DOHH2 (cell line): ENCODE measurements around the gene FBN1.

Experiments used
- H3F3A ChIP-seq: fragments of 200-600 bp; sonication (generic), shearing (Covaris generic); 2 replicates; pipeline ENCODE4 v1.6.0; 2016; ENCODE audit warnings: antibody characterized with exemption, mild to moderate bottlenecking; ENCODE audit not compliant: control insufficient read depth, insufficient read depth
- H3K27ac ChIP-seq: fragments of 200-600 bp; sonication (generic); 2 replicates; pipeline ENCODE4 v1.5.1; 2014; ENCODE audit warnings: low read depth, mild to moderate bottlenecking, low read length, moderate library complexity
- H3K27me3 ChIP-seq: fragments of 200-600 bp; sonication (generic); 2 replicates; pipeline ENCODE4 v1.6.1; 2014; ENCODE audit warnings: mild to moderate bottlenecking, low read length, mixed read lengths; ENCODE audit not compliant: control insufficient read depth
- H3K36me3 ChIP-seq: fragments of 200-600 bp; sonication (generic); 2 replicates; pipeline ENCODE4 v1.6.1; 2014; ENCODE audit warnings: mild to moderate bottlenecking, low read length, moderate library complexity, mixed read lengths; ENCODE audit not compliant: control insufficient read depth
- H3K4me1 ChIP-seq: fragments of 200-600 bp; sonication (generic); 2 replicates; pipeline ENCODE4 v1.6.1; 2014; ENCODE audit warnings: mild to moderate bottlenecking, low read length, mixed read lengths; ENCODE audit not compliant: control insufficient read depth
- H3K4me2 ChIP-seq: fragments of 200-600 bp; sonication (generic); 2 replicates; pipeline ENCODE4 v1.6.0; 2014; ENCODE audit warnings: mild to moderate bottlenecking, low read length, moderate library complexity
- H3K4me3 ChIP-seq: fragments of 200-600 bp; sonication (generic); 2 replicates; pipeline ENCODE4 v1.5.1; 2014; ENCODE audit warnings: mild to moderate bottlenecking, low read length, mixed read lengths
- H3K79me2 ChIP-seq: fragments of 200-600 bp; sonication (generic); 2 replicates; pipeline ENCODE4 v1.6.1; 2014; ENCODE audit warnings: mild to moderate bottlenecking, low read length, mixed read lengths; ENCODE audit not compliant: control insufficient read depth
- H3K9me2 ChIP-seq: fragments of 200-600 bp; sonication (generic); replicated peaks from 2 replicates; pipeline ENCODE4 v1.6.1; 2014; ENCODE audit warnings: mild to moderate bottlenecking, low read length, mixed read lengths; ENCODE audit not compliant: control insufficient read depth
- H3K9me3 ChIP-seq: fragments of 200-600 bp; sonication (generic); 2 replicates; pipeline ENCODE4 v1.6.1; 2014; ENCODE audit warnings: antibody characterized with exemption, low read length, mixed read lengths; ENCODE audit not compliant: control insufficient read depth, insufficient read depth
- H4K20me1 ChIP-seq: fragments of 200-600 bp; sonication (generic); 2 replicates; pipeline ENCODE4 v1.6.0; 2014; ENCODE audit warnings: low read depth, mild to moderate bottlenecking, antibody characterized with exemption, low read length, moderate library complexity; ENCODE audit not compliant: control insufficient read depth, insufficient read depth
- CTCF ChIP-seq: fragments of 200-600 bp; sonication (generic); IDR thresholded peaks from one replicate; pipeline ENCODE4 v1.5.1; 2014; ENCODE audit warnings: antibody characterized with exemption, mild to moderate bottlenecking, low read depth, low read length; ENCODE audit not compliant: poor library complexity, severe bottlenecking
- EZH2phosphoT487 ChIP-seq: fragments of 200-600 bp; sonication (generic); IDR thresholded peaks from 2 replicates; pipeline ENCODE4 v1.6.1; 2017; ENCODE audit warnings: borderline replicate concordance, mild to moderate bottlenecking, antibody characterized with exemption, low read length, moderate library complexity, mixed read lengths

FBN1 gene

GRCh38 chr15:48481802-48482201, 163.7 kb downstream of the FBN1 start:
- H3K9me2 ChIP-seq, result no peaks in the 10 kb centered on the region
- no peak overlapping the region for H3K4me2 ChIP-seq
- no peak overlapping the region for H3K27ac ChIP-seq
- H3F3A ChIP-seq, result no peaks in the 10 kb centered on the region
- no peak overlapping the region for H3K4me3 ChIP-seq
- no peaks in the 10 kb centered on the region for H3K36me3 ChIP-seq
- H3K9me3 ChIP-seq, result no peaks in the 10 kb centered on the region
- TF ChIP-seq CTCF, result no peak
- no peak for TF ChIP-seq EZH2phosphoT487
- no peaks in the 10 kb centered on the region for H3K79me2 ChIP-seq
- H3K4me1 ChIP-seq, result no peaks in the 10 kb centered on the region
- peaks cover 10% of the 10 kb centered on the region for H3K27me3 ChIP-seq
- H4K20me1 ChIP-seq, result no peaks in the 10 kb centered on the region

- Histone ChIP-seq H3K79me2 (no peaks in the 10 kb centered on the region), H3K27ac (no peak overlapping the region), H3K4me2 (no peak overlapping the region), H3K27me3 (peaks cover 10% of the 10 kb centered on the region), H3F3A (no peaks in the 10 kb centered on the region), H4K20me1 (no peaks in the 10 kb centered on the region), H3K4me3 (no peak overlapping the region), H3K9me3 (no peaks in the 10 kb centered on the region), H3K9me2 (no peaks in the 10 kb centered on the region), H3K36me3 (no peaks in the 10 kb centered on the region), H3K4me1 (no peaks in the 10 kb centered on the region)
- no peak for TF ChIP-seq CTCF
- TF ChIP-seq EZH2phosphoT487, result no peak
These were observed 165.8 kb downstream of the FBN1 start for GRCh38 chr15:48479751-48480150.

GRCh38 chr15:48478581-48478980, 166.9 kb downstream of the FBN1 start:
- Histone ChIP-seq H3K4me3 (no peak overlapping the region), H3K79me2 (no peaks in the 10 kb centered on the region), H3K9me3 (no peaks in the 10 kb centered on the region), H4K20me1 (no peaks in the 10 kb centered on the region), H3K27me3 (peaks cover 7% of the 10 kb centered on the region), H3K4me2 (no peak overlapping the region), H3K9me2 (no peaks in the 10 kb centered on the region), H3K4me1 (no peaks in the 10 kb centered on the region), H3K36me3 (no peaks in the 10 kb centered on the region), H3F3A (no peaks in the 10 kb centered on the region), H3K27ac (no peak overlapping the region)
- TF ChIP-seq CTCF (no peak), EZH2phosphoT487 (no peak)

GRCh38 chr15:48477795-48478360, 167.6 kb downstream of the FBN1 start:
- Histone ChIP-seq H3K27me3 (peaks cover under 1% of the 10 kb centered on the region; the same call in 1 of the 2 replicates), H3K4me1 (no peaks in the 10 kb centered on the region), H3K4me2 (no peak overlapping the region), H3K4me3 (no peak overlapping the region), H3F3A (no peaks in the 10 kb centered on the region), H4K20me1 (no peaks in the 10 kb centered on the region), H3K9me2 (no peaks in the 10 kb centered on the region), H3K79me2 (no peaks in the 10 kb centered on the region), H3K36me3 (no peaks in the 10 kb centered on the region), H3K9me3 (no peaks in the 10 kb centered on the region), H3K27ac (no peak overlapping the region)
- TF ChIP-seq CTCF (no peak), EZH2phosphoT487 (no peak)
